HepG2 (cell line): ENCODE data around the gene SDCCAG8. TPM values are rescaled to one million over a fixed set of nuclear protein-coding genes. Genes with fewer than 3 reads are reported as not detected.

ENCODE experiments used
- ATAC-seq: fragments of 200-7000 bp; cut with Tn5 transposase; 3 replicates; pipeline ENCODE4 v1.9.1; 2020; ENCODE audit warnings: mild to moderate bottlenecking, moderate library complexity
- BruUV-seq: library from RNA; stranded (reverse); fragments of 400-500 nt; replicated peaks from 2 replicates; lab custom pipeline; 2021; lab: Mats Ljungman, UMichigan
- CTCF ChIA-PET: fragments of 300-600 bp; formaldehyde crosslinking; extraction: SDS; loops from one replicate; lab custom pipeline; 2021; ENCODE audit warnings: low total read pairs, inconsistent platforms, low intra/inter-chr PET ratio; lab: Yijun Ruan, JAX
- POLR2A ChIA-PET: fragments of 350-600 bp; sonication (Branson Sonifier 250); formaldehyde crosslinking; loops from one replicate; lab custom pipeline; 2020; ENCODE audit warnings: antibody characterized with exemption, inconsistent platforms; lab: Yijun Ruan, JAX
- DNase-seq: peaks from one replicate; pipeline ENCODE4 v3.0.0-alpha.2; 2015; ENCODE audit warnings: low spot score
- FAIRE-seq: peaks from 3 replicates; lab custom pipeline; 2011; peaks lifted over from hg19 to GRCh38; lab: Jason Lieb, UNC
- H2AFZ ChIP-seq: one replicate; pipeline ENCODE4 v1.6.1; 2011; ENCODE audit warnings: low read length, inconsistent platforms
- H3K27ac ChIP-seq: fragments of 300-600 bp; 3 replicates; pipeline ENCODE4 v1.8.0; 2011; ENCODE audit warnings: mixed run types, mild to moderate bottlenecking, mixed read lengths, low read length, inconsistent platforms; ENCODE audit not compliant: insufficient read depth; ENCODE audit errors: extremely low read length
- H3K27me3 ChIP-seq, 2 experiments: fragments of 200-600 bp in 1 of 2; 2 replicates in 1 of 2; 3 replicates in 1 of 2; pipeline versions ENCODE4 v1.6.0 to v1.8.0; 2011; ENCODE audit warnings: low read length in 2 of 2, mild to moderate bottlenecking in 2 of 2, moderate library complexity in 2 of 2, inconsistent platforms in 1 of 2; ENCODE audit not compliant: insufficient read depth in 2 of 2, control insufficient read depth in 1 of 2
- H3K36me3 ChIP-seq, 2 experiments: fragments of 200-600 bp in 1 of 2; replicated peaks in 1 of 2; 2 replicates in 1 of 2; 3 replicates in 1 of 2; pipeline versions ENCODE4 v1.5.1 to v1.8.0; 2011; ENCODE audit warnings: low read length in 2 of 2, inconsistent platforms in 1 of 2; ENCODE audit not compliant: insufficient read depth in 2 of 2, control insufficient read depth in 1 of 2
- H3K4me1 ChIP-seq: 2 replicates; pipeline ENCODE4 v1.5.1; 2012; ENCODE audit warnings: low read length, inconsistent platforms; ENCODE audit not compliant: insufficient read depth
- H3K4me2 ChIP-seq: 2 replicates; pipeline ENCODE4 v1.6.0; 2011; ENCODE audit warnings: low read depth, low read length, inconsistent platforms
- H3K4me3 ChIP-seq, 3 experiments: fragments of 200-600 bp in 1 of 3; sonication (generic), shearing (Covaris generic) in 1 of 3; replicated peaks in 1 of 3; 2 replicates each; pipeline ENCODE4 v1.5.1; 2011 to 2016; ENCODE audit warnings: low read length in 3 of 3, inconsistent platforms in 2 of 3, low read depth in 2 of 3, mild to moderate bottlenecking in 2 of 3, control low read depth in 1 of 3, mixed read lengths in 1 of 3; ENCODE audit not compliant: insufficient read depth in 1 of 3
- H3K79me2 ChIP-seq: one replicate; pipeline ENCODE4 v1.6.1; 2011; ENCODE audit warnings: low read length, inconsistent platforms; ENCODE audit not compliant: insufficient read depth
- H3K9ac ChIP-seq: 2 replicates; pipeline ENCODE4 v1.6.0; 2011; ENCODE audit warnings: mild to moderate bottlenecking, low read depth, low read length, inconsistent platforms; ENCODE audit not compliant: insufficient read depth
- H3K9me3 ChIP-seq: 2 replicates; pipeline ENCODE4 v1.5.1; 2012; ENCODE audit warnings: mild to moderate bottlenecking, low read length
- H4K20me1 ChIP-seq: 2 replicates; pipeline ENCODE4 v1.6.0; 2011; ENCODE audit warnings: inconsistent platforms, mild to moderate bottlenecking, low read length, moderate library complexity; ENCODE audit not compliant: insufficient read depth
- CBFB ChIP-seq: sonication (generic); formaldehyde crosslinking; IDR thresholded peaks from 2 replicates; pipeline ENCODE4 v1.4.0; 2020; ENCODE audit warnings: missing genetic modification reagents
- CEBPB ChIP-seq: IDR thresholded peaks from 2 replicates; pipeline ENCODE4 v1.6.1; 2011; ENCODE audit warnings: low read depth, low read length, improper control_type of control experiment, borderline replicate concordance
- FOXA1 ChIP-seq, 2 experiments: fragments of 450-650 bp in 1 of 2; sonication (generic) in 1 of 2; formaldehyde crosslinking in 1 of 2; IDR thresholded peaks; 2 replicates each; pipeline versions ENCODE4 v1.4.0 to v1.6.1; 2016 to 2020; ENCODE audit warnings: missing genetic modification reagents in 1 of 2
- MED8 ChIP-seq: sonication (generic); formaldehyde crosslinking; IDR thresholded peaks from 2 replicates; pipeline ENCODE4 v1.8.1; 2023; ENCODE audit warnings: mild to moderate bottlenecking, missing genetic modification reagents; ENCODE audit not compliant: insufficient replicate concordance
- MXD1 ChIP-seq: sonication (generic); formaldehyde crosslinking; IDR thresholded peaks from 2 replicates; pipeline ENCODE4 v1.4.0; 2020; ENCODE audit warnings: mild to moderate bottlenecking, missing genetic modification reagents
- NAIF1 ChIP-seq: sonication (generic); formaldehyde crosslinking; IDR thresholded peaks from 2 replicates; pipeline ENCODE4 v1.5.0; 2020; ENCODE audit warnings: mild to moderate bottlenecking, missing genetic modification reagents, borderline replicate concordance
- RFX3 ChIP-seq: IDR thresholded peaks from 2 replicates; pipeline ENCODE4 v1.6.1; 2016; ENCODE audit warnings: missing biosample characterization, missing genetic modification reagents
- SIN3A ChIP-seq: IDR thresholded peaks from 2 replicates; pipeline ENCODE4 v1.6.1; 2011; ENCODE audit warnings: low read depth, mild to moderate bottlenecking, control low read depth, low read length, borderline replicate concordance
- SNAPC2 ChIP-seq: sonication (generic); formaldehyde crosslinking; IDR thresholded peaks from 2 replicates; pipeline ENCODE4 v1.8.1; 2022; ENCODE audit warnings: mild to moderate bottlenecking, missing genetic modification reagents
- SRSF1 ChIP-seq: fragments of 200-400 bp; formaldehyde crosslinking; optimal IDR thresholded peaks from 2 replicates; pipeline ENCODE3; 2017; ENCODE audit warnings: mild to moderate bottlenecking, low read depth, low read length, moderate library complexity
- ZFP82 ChIP-seq: sonication (generic); formaldehyde crosslinking; IDR thresholded peaks from 2 replicates; pipeline ENCODE4 v1.5.1; 2020; ENCODE audit warnings: mild to moderate bottlenecking, missing genetic modification reagents, borderline replicate concordance
- ZNF639 ChIP-seq: conservative IDR thresholded peaks from 2 replicates; pipeline ENCODE4 v1.6.1; 2018; ENCODE audit warnings: missing genetic modification reagents
- WGBS: methylation state at CpG from one replicate; pipeline ENCODE4 v1.1.6; 2017; ENCODE audit warnings: low lambda C conversion rate; 5-methylcytosine and 5-hydroxymethylcytosine counted together
- in situ Hi-C: cut with HindIII; loops from 2 replicates; pipeline ENCODE4 v1.10.0; 2017; ENCODE audit warnings: low pct_unique_long_range_greater_than_20kb; ENCODE audit not compliant: extremely low pct_ligation_motif_present
- intact Hi-C: fragments of 100-400 bp; cut with micrococcal nuclease; formaldehyde crosslinking; loops from one replicate; pipeline ENCODE4 v1.10.0; 2022; ENCODE audit not compliant: unreplicated experiment
- polyA plus RNA-seq, 8 experiments: library from polyadenylated mRNA; depleted of rRNA in 3 of 8; stranded (reverse) in 7 of 8; unstranded in 1 of 8; fragments of >200 nt; fragmentation: Illumina TruSeq in 4 of 8; extraction: Trizol in 4 of 8; gene quantifications; 2 replicates each; pipeline versions ENCODE4 v1.2.1 to v1.2.3, GENCODE V29; 2011 to 2016; ENCODE audit warnings: low read depth in 4 of 8, missing spikeins in 1 of 8, mixed read lengths in 1 of 8; ENCODE audit not compliant: insufficient read depth in 1 of 8
- total RNA-seq, 5 experiments: library from RNA; depleted of rRNA; stranded (reverse); fragments of >200 nt; fragmentation: Illumina TruSeq; extraction: Trizol; gene quantifications; 2 replicates each; pipeline ENCODE4 v1.2.3, GENCODE V29; 2016; ENCODE audit warnings: low read depth in 1 of 5
- TF ChIP-seq, protein P1 (sequence below): sonication (generic); formaldehyde crosslinking; IDR thresholded peaks from 2 replicates; pipeline ENCODE4 v1.4.0; 2020; ENCODE audit warnings: mild to moderate bottlenecking, missing genetic modification reagents
- TF ChIP-seq, protein P2 (sequence below): sonication (generic); formaldehyde crosslinking; conservative IDR thresholded peaks from 2 replicates; pipeline ENCODE4 v1.5.0; 2020; ENCODE audit warnings: missing genetic modification reagents
- TF ChIP-seq, protein P3 (sequence below): sonication (generic); formaldehyde crosslinking; IDR thresholded peaks from 2 replicates; pipeline ENCODE4 v1.9.0; 2021; ENCODE audit warnings: missing genetic modification reagents, borderline replicate concordance
- TF ChIP-seq, protein P4 (sequence below): sonication (generic); formaldehyde crosslinking; IDR thresholded peaks from 2 replicates; pipeline ENCODE4 v1.5.0; 2020; ENCODE audit warnings: mild to moderate bottlenecking, missing genetic modification reagents

The SDCCAG8 gene
- total and polyA plus RNA-seq, 2 of the 13 experiments (the other 11 are each of a cell fraction or from before 2014, with no cell fraction given): 9.5 to 13.4 TPM

GRCh38 chr1:243402868-243403267, 147.0 kb downstream of the SDCCAG8 start:
- FAIRE-seq (no peak), DNase-seq (no peak), ATAC-seq (no peak)
- no peak overlapping the region for H3K9ac ChIP-seq
- no peak for TF ChIP-seq CEBPB
- TF ChIP-seq, protein P1, sequence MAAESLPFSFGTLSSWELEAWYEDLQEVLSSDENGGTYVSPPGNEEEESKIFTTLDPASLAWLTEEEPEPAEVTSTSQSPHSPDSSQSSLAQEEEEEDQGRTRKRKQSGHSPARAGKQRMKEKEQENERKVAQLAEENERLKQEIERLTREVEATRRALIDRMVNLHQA: no peak
- no peak for TF ChIP-seq FOXA1 (IDR thresholded peaks at IDR 0.05)
- TF ChIP-seq FOXA1 (CRISPR knock-in tag; IDR thresholded peaks at IDR 0.05): no peak
- TF ChIP-seq MXD1 (CRISPR knock-in tag): no peak
- TF ChIP-seq ZFP82 (CRISPR knock-in tag): no peak
- no peak for TF ChIP-seq SIN3A
- TF ChIP-seq ZNF639 (CRISPR knock-in tag): no peak
- TF ChIP-seq NAIF1 (CRISPR knock-in tag): no peak
- TF ChIP-seq, protein P2, sequence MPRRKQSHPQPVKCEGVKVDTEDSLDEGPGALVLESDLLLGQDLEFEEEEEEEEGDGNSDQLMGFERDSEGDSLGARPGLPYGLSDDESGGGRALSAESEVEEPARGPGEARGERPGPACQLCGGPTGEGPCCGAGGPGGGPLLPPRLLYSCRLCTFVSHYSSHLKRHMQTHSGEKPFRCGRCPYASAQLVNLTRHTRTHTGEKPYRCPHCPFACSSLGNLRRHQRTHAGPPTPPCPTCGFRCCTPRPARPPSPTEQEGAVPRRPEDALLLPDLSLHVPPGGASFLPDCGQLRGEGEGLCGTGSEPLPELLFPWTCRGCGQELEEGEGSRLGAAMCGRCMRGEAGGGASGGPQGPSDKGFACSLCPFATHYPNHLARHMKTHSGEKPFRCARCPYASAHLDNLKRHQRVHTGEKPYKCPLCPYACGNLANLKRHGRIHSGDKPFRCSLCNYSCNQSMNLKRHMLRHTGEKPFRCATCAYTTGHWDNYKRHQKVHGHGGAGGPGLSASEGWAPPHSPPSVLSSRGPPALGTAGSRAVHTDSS: no peak
- no peak for TF ChIP-seq SNAPC2 (CRISPR knock-in tag)
- TF ChIP-seq, protein P3, sequence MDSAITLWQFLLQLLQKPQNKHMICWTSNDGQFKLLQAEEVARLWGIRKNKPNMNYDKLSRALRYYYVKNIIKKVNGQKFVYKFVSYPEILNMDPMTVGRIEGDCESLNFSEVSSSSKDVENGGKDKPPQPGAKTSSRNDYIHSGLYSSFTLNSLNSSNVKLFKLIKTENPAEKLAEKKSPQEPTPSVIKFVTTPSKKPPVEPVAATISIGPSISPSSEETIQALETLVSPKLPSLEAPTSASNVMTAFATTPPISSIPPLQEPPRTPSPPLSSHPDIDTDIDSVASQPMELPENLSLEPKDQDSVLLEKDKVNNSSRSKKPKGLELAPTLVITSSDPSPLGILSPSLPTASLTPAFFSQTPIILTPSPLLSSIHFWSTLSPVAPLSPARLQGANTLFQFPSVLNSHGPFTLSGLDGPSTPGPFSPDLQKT: no peak
- no peak for TF ChIP-seq SRSF1
- TF ChIP-seq, protein P4, sequence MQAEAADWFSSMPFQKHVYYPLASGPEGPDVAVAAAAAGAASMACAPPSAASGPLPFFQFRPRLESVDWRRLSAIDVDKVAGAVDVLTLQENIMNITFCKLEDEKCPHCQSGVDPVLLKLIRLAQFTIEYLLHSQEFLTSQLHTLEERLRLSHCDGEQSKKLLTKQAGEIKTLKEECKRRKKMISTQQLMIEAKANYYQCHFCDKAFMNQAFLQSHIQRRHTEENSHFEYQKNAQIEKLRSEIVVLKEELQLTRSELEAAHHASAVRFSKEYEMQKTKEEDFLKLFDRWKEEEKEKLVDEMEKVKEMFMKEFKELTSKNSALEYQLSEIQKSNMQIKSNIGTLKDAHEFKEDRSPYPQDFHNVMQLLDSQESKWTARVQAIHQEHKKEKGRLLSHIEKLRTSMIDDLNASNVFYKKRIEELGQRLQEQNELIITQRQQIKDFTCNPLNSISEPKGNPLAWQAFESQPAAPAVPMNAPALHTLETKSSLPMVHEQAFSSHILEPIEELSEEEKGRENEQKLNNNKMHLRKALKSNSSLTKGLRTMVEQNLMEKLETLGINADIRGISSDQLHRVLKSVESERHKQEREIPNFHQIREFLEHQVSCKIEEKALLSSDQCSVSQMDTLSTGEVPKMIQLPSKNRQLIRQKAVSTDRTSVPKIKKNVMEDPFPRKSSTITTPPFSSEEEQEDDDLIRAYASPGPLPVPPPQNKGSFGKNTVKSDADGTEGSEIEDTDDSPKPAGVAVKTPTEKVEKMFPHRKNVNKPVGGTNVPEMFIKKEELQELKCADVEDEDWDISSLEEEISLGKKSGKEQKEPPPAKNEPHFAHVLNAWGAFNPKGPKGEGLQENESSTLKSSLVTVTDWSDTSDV: no peak
- TF ChIP-seq CBFB: no peak
- TF ChIP-seq RFX3 (CRISPR knock-in tag): no peak
- TF ChIP-seq MED8 (CRISPR knock-in tag): no peak
- in situ Hi-C loops: no loop called here
- intact Hi-C loops: no loop called here
- BruUV-seq: no TSS peak
- H3K4me1 ChIP-seq: peaks cover 3% of the 10 kb centered on the region
- ChIA-PET CTCF (no interaction called here), POLR2A (no interaction called here)
- H3K36me3 ChIP-seq: no peaks in the 10 kb centered on the region
- no peak overlapping the region for H3K27ac ChIP-seq
- H3K4me3 ChIP-seq: no peak overlapping the region
- H4K20me1 ChIP-seq: no peaks in the 10 kb centered on the region
- no peaks in the 10 kb centered on the region for H3K27me3 ChIP-seq
- no peak overlapping the region for H3K4me2 ChIP-seq
- no peaks in the 10 kb centered on the region for H3K79me2 ChIP-seq
- 98% methylated on average over 6 of the region's 6 CpGs for WGBS
- H3K9me3 ChIP-seq: no peaks in the 10 kb centered on the region
- H2AFZ ChIP-seq: no peak overlapping the region
